ENCODE data around the gene RFT1.

- TF ChIP-seq CTCF (IDR thresholded peaks at IDR 0.05) = no peak
- TF ChIP-seq POLR2A (IDR thresholded peaks at IDR 0.05) = no peak
Observed at GRCh38 chr3:53040351-53040820, 89.8 kb downstream of the RFT1 start.

Data from esophagus squamous epithelium (tissue), 4 donors.